Stimulated activated CD4-positive, alpha-beta T cell treated with anti-CD3 and anti-CD28 coated beads, Interleukin-2, amount 100 ng/mL, for 24 hours (primary cell): Measurements from ENCODE around the gene EHBP1.
"Not testable (repeated sequence)": the region's sequence is repeated elsewhere in the genome, so short reads cannot be mapped to it uniquely, and the experiment has no call there.

Experiments used
- DNase-seq, 2 donors: peaks; one replicate each; pipeline ENCODE4 v3.0.0-alpha.2; 2020

EHBP1 gene

GRCh38 chr2:62968668-62969067 lies 263.2 kb downstream of the EHBP1 start:
- DNase-seq: no peak

GRCh38 chr2:62971936-62972335 lies 266.4 kb downstream of the EHBP1 start:
- no peak for DNase-seq

GRCh38 chr2:62972601-62973000 lies 267.1 kb downstream of the EHBP1 start:
- DNase-seq: no peak

GRCh38 chr2:62974999-62975398 lies 269.5 kb downstream of the EHBP1 start:
- DNase-seq: no peak

- no peak for DNase-seq
Measured at GRCh38 chr2:62991605-62992004, 286.1 kb downstream of the EHBP1 start.

- no peak for DNase-seq
Measured at GRCh38 chr2:62992561-62992960, 287.0 kb downstream of the EHBP1 start.

GRCh38 chr2:62994206-62994605 lies 288.7 kb downstream of the EHBP1 start:
- no peak for DNase-seq

- DNase-seq: no peak
Measured at GRCh38 chr2:62996534-62997186, 291.1 kb downstream of the EHBP1 start.

- no peak for DNase-seq
Measured at GRCh38 chr2:62998949-62999348, 293.4 kb downstream of the EHBP1 start.

- no peak for DNase-seq
Measured at GRCh38 chr2:62999905-63000304, 294.4 kb downstream of the EHBP1 start.

- no peak for DNase-seq
Measured at GRCh38 chr2:63000801-63001200, 295.3 kb downstream of the EHBP1 start.

- no peak for DNase-seq
Measured at GRCh38 chr2:63001576-63001975, 296.1 kb downstream of the EHBP1 start.

GRCh38 chr2:63003351-63003750 lies 297.8 kb downstream of the EHBP1 start:
- no peak for DNase-seq

- DNase-seq: no peak
Measured at GRCh38 chr2:63007813-63008458, 302.4 kb downstream of the EHBP1 start.

GRCh38 chr2:63008838-63009237 lies 303.3 kb downstream of the EHBP1 start:
- no peak for DNase-seq

GRCh38 chr2:63009490-63009889 lies 304.0 kb downstream of the EHBP1 start:
- no peak for DNase-seq

GRCh38 chr2:63012541-63012940 lies 307.0 kb downstream of the EHBP1 start:
- DNase-seq: no peak

GRCh38 chr2:63013438-63013837 lies 307.9 kb downstream of the EHBP1 start:
- no peak for DNase-seq

- no peak for DNase-seq
Measured at GRCh38 chr2:63015389-63015788, 309.9 kb downstream of the EHBP1 start.

- DNase-seq: no peak
Measured at GRCh38 chr2:63018439-63018838, 312.9 kb downstream of the EHBP1 start.

GRCh38 chr2:63019686-63020085 lies 314.2 kb downstream of the EHBP1 start:
- DNase-seq: not testable (repeated sequence)

GRCh38 chr2:63023444-63023843 lies 317.9 kb downstream of the EHBP1 start:
- no peak for DNase-seq

GRCh38 chr2:63027220-63027619 lies 321.7 kb downstream of the EHBP1 start:
- no peak for DNase-seq

GRCh38 chr2:63029058-63029457 lies 323.5 kb downstream of the EHBP1 start:
- DNase-seq: no peak

GRCh38 chr2:63034526-63034925 lies 329.0 kb downstream of the EHBP1 start:
- no peak for DNase-seq
